Raji (cell line): ENCODE results near the gene SOX10.

Experiments used
- POLR2A ChIP-seq: IDR thresholded peaks from 2 replicates; pipeline ENCODE4 v1.6.1; 2011; ENCODE audit warnings: low read depth, low read length, control low read depth; ENCODE audit not compliant: insufficient read depth

The SOX10 gene

DNA sequence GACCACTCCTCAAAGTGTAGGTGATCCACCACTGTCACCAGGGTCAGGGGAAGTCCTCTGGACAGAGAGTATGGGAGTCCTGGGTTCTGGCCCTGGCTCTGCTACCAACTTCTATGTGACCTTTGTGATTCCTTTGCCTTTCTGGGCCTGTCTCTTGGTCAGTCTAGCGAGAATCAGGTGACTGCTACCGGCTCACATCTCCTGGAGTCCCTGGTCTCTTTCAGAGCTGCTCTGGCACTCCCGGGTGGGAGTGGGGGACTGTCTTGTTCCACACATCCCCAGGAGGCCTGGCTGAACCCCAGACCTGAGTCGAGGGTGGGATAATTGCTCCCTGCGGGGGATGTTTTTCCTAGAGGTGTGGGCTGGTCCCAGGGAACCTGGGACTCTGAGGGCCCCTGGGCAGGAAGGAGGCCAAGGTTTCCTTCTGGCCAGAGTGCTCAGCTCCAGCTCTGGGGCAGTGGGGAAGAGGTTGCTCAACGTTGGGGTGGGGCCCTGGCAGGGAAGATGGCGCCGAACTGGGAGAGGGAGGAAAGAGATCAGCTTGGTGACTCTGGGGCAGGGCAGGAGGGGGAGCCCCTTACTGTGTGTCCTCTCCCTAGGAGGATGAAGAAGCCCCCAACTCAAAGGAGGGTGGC lies 2.1 kb downstream of the SOX10 start:
- TF ChIP-seq POLR2A: no peak

DNA sequence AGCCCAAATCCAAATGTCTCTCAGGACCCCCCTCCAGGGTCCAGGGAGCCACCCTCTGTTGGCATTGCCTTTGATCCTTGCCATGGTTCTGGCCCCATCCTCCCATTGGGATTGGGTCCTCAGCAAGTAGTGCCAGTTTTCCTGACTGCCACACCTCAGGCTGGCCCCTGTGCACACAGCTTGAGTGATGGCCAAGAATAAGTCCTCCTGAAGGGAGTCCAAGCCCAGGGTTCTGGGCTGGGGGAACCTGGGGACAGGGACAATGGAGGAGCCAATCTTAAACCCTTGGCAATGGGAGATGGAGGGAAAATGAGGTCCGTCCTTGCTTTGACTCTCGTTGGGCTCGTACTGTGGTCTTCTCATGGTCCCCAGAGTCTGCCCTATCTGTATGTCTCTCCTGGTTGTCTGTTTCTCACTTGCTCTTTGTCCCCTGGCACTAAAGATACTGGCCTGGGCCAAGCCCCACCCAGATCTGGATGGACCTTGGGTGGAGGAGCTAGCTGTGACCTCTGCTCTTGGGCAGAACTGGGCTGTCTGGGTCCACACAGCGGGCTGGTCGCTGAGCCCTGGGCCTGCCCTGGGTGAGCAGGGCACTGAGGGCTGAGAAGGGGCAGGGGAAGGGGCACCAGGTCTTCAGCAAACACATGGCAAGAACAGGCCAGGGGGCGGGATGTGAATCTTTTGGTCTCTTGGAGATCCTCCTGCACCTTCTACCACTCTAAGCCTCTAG lies 2.9 kb downstream of the SOX10 start:
- TF ChIP-seq POLR2A: no peak

DNA sequence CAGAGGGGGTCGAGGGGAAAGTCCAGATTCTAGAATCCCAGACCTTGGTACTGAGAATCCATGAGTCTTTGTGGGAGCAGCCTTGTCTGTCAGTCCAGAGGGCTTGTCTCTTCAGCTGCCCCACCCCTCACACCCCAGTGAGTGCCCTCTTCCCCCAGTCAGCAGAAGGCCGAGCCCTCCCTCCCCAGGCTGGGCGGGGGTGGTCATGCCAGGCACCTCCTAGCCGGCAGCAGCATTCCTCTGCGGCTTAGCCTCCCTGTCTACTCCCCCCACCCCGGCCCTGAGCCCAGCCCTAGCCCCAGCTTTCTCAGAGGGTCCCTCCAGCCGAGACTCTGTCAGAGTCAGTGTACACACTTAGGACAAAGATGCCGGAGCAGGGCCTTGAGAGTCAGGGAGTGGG lies 4.6 kb downstream of the SOX10 start:
- no peak for TF ChIP-seq POLR2A

DNA sequence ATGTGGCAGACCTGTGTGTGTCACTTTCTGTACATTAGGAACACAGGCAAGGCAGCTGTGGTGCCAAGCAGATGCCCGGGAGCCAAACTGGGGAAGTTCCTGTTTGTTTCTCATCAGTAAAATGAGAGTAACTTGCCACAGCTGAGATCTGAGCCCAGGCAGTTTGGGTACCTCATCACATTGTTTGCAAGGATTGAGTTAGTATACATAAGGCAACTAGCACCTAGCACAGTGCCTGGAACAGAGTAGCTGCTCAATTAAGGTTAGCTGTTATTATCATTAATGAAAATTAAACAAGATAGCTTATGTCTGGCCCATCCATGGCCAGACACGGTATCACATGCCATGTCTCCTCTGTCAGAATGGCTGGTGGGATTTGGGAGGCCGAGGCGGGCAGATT lies 7.8 kb downstream of the SOX10 start:
- no peak for TF ChIP-seq POLR2A

DNA sequence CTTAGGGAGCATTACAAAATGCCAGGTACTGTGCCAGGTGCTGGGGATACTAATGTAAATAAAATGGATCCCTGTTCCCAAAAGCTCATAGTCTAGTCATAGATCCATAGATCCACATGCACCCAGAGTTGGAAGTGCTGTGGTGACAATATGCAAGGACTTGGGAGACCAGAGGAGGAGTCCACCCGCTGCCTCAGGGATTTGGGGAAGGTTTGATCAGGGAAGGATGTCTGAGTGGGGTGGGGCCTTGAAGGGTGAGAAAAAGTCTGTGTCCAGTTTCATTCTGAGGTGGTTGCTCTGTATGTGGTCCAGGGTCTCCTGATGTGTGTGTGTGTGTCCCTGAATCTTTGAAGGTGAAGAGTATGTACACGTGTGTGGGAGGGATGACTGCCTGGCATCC lies 9.2 kb downstream of the SOX10 start:
- TF ChIP-seq POLR2A: no peak

DNA sequence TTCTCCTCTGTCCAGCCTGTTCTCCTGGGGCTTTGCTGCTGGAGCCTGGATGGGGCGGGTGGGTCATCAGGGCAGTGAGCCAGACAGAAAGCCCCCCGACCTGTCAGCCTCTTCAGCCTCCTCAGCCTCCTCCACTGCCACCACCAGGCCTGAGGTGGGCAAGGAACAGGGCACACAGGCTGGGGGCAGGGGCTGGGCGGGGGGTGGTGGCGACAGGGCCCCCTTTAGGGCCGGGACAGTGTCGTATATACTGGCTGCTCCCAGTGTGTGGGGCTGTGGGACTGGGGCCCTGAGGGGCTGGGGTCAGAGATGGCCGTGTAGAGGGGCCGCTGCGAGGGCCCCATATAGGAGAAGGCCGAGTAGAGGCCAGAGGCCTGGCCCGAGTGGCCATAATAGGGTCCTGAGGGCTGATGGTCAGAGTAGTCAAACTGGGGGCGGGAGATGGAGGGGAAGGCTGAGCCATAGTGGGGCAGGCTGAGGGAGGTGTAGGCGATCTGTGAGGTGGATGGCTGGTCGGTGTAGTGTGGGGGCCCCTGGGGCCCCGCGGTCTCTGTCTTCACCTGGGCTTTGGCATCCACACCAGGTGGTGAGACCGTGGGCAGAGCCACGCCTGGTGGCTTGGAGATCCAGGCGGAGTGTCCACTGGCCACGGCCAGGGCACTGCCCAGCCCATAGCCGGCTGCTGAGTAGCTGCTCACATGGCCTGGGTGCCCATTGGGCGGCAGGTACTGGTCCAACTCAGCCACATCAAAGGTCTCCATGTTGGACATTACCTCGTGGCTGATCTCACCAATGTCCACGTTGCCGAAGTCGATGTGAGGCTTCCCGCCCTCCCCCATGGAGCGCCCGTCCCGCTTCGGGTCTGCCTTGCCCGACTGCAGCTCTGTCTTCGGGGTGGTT lies 10.8 kb downstream of the SOX10 start:
- no peak for TF ChIP-seq POLR2A

DNA sequence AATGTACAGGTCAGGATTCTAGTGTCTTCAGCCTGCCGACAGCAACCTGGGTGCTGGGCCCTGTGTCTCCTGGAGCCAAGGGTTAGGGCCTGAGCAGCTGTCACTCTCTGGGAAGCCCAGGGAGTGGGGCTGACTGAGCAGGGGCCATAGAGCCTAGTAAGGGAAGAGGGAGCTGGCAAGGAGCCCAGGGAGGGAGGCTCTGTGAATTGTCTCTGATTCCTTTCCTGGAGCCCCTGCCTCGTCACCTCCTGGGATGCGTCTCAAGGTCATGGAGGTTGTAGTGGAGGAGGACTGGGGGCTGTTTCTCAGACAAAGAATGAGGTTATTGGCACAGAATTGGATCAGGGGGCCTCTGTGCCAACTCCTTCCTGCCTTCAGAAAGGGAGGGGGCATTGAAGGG lies 11.8 kb downstream of the SOX10 start:
- TF ChIP-seq POLR2A: no peak

DNA sequence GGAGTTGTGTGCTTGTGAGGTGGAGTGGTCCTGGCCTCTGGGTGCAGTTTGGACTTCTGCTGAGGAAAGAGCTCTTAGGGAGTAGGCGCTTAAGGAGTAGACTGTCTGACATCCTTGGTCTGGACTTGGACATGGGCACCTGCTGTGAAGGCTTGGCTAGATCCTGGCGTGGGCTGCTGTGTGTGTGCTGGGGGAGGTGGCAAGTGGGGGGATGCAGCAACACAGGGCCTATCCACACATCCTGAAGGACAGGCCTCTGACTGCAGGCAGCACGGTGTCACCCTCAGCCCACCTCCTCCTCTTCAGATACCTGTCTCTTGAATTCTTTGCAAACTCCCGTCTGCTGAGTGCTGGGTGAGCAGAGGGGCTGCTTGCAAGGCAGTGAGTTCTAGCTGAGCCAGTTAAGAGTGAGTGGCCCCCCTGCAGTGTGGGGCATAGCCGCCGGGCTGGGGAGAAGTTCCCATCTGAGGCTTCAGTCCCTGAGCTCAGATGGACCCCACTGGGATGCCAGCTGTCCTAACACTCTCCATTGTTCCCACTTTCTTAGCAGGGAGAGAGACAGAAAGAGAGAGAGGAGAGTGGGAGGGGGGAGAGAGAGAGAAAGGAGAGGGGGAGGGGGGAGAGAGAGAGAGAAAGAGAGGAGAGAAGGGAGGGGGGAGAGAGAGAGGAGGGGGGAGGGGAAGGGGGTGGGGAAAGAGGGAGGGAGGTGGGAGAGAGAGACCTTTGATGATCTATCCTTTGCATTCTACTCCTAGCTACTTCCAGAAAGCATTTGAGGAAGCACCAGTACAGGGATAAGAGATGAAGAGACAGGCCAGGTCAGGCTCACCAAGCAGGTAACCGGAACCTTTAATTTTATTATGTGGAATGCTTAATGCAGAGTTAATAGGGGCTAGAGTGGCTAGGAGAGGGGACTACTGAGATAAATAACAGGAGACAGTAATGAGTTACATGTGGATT lies 12.6 kb downstream of the SOX10 start:
- TF ChIP-seq POLR2A: no peak

DNA sequence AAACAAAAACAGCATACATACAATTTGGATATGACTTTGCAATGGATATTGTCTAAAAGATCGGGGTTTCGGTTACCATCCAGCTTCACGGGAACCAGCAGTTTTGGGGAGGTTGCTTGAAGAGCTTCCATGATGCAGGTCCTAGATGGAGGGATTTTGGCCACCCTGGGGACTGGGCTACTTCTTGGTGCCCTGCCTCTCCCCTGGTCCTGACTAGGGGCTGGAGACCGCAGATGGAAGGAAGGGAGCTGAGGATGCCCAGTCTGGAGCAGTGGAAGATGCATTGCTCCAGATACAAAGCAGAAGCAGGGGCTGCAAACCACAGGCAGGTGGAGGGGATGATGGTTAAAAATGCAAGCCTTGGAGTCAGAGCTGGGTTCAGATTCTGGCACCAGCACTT lies 13.5 kb downstream of the SOX10 start:
- no peak for TF ChIP-seq POLR2A

DNA sequence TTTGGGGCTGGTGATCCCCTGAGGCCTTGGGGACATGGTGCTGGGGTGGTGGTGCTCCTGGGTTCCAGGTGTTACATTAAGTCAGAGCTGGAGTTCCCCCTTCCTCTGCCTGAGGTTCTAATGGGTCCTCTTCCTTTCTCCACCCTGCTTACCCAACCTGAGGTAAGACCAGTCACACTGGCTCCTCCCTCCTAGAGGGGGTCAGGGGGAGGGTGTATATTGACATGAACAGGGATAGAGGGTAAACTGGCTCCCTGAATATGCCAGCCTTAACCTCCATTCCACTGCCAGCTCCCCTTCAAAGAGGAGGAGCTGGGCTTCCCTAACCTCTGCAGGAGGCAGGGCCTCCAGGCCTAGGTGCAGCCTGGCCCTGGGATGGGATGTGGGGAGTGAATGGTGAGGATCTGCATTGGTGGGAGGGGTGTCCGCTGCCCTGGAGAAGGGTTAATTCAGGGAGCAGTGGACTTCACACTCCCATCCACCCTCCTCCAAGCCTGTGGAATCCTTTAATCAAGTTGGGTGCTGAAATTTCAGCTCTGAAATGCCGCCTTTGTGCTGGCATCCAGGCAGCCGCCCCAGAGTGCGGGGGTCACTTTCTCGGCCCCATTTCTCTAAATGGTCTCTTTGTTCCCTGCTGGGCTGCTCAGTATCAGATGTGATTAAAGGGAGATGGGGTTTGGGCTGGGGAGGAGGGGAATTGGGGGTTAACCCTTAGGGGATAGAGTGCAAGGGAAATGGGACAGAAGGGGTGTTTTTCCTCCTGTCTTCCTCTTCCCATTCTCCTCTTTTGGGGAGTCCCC lies 15.7 kb downstream of the SOX10 start:
- no peak for TF ChIP-seq POLR2A

DNA sequence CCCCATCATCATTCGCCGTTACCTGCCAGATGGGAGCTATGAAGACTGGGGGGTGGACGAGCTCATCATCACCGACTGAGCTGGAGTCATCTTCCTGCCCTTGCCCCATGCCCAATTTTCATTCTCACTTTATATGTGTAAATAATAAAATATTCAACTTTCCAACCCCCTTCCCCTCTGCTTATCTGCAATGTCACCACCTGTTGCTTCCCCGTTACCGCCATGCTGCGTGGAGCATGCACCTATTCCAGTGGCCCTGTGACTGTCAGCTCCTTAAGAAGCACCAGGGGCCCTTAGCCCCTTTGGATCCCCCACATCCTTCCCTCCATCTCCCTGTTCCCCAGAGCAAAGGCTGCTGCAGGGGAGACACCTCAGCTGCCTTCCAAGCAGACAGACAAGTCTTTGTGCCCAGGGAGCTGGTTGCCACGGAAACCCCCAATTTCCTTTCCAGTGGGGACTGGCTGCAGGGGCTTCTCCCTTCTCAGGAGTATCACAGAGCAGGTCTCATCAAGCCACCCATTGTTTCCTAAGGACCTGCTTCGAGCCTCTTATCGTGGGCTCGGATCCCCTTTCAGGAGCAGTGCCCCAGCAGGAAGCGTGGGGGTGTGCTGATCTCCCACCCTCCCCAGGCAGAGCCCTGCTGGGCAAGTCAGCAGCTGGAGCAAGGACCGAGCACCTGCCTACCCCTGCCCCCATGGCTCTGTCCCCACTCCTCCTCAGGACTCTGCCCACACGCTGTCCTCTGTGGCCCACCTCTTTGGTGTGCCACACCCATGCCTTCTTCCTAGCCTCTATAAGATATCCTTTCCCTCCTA lies 16.5 kb downstream of the SOX10 start:
- no peak for TF ChIP-seq POLR2A

DNA sequence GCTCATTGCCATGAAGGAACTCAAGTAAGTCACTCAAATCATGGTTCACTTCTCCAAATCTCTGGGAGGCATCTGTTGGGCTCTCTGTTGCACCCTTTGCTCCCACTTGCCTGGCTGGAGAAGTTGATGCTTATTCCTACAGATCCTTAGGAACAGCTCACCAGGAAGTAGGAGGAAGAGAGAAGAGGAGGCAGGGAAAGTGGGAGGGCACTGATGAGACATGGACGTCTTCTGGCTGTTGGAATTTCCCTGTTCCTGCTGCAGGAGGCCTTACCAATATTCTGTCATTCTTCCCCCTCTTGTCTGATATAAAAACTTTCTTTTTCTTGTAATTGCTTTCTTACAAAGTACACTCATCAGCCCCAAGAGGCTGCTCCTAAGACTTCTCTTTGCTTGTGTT lies 17.2 kb downstream of the SOX10 start:
- no peak for TF ChIP-seq POLR2A

DNA sequence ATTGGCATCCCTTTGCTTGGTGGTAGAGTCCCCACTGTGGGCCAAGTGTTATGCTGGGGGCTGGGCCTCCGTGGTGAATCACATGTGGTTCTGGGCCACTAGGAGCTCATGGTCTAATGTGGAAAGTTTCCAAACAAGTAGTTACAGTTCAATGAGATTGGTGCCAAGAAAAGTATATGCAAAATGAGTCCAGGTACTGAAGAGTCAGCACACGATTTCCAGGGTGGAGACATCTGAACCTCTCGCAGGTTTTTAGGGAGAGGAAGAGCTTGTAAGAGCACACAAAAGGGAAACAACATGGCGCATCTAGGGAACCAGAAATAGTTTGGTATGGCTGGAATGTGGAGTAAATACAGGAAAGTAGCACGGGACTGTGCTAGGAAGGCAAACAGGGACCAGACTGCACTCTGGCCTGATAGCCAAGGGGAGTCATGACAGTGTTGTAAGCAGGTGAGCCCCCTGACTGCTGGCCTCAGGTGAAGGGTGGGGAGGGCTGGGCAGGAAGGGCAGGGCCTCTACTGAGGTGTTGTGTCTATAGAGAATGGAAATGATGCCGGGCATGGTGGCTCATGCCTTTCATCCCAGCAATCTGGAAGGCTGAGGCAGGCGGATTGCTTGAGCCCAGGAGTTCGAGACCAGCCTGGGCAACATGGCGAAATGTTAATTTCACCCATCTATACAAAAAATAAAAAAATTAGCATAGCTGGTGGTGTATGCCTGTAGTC lies 18.3 kb downstream of the SOX10 start:
- TF ChIP-seq POLR2A: no peak

DNA sequence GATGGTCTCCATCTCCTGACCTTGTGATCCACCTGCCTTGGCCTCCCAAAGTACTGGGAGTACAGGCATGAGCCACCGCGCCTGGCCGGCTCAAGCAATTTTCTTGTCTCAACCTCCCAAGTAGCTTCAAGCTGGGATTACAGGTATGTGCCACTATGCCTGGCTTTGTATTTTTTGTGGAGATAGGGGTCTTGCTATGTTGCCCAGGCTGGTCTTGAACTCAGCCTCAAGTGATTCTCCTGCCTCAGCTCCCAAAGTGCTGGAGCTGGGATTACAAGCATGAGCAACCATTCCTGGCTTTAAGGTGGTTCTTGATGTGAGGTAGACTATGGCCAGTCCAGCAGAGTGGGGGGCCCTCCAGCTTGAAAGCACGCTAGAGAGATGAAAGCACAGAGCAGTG lies 23.3 kb downstream of the SOX10 start:
- TF ChIP-seq POLR2A: no peak
